HepG2 (cell line): Measurements from ENCODE around the gene POC1A. TPM values are rescaled to one million over a fixed set of nuclear protein-coding genes. Genes with fewer than 3 reads are reported as not detected.

Experiments used
- CBFB ChIP-seq: sonication (generic); formaldehyde crosslinking; IDR thresholded peaks from 2 replicates; pipeline ENCODE4 v1.4.0; 2020; ENCODE audit warnings: missing genetic modification reagents
- EED ChIP-seq: sonication (generic); formaldehyde crosslinking; IDR thresholded peaks from 2 replicates; pipeline ENCODE4 v1.5.0; 2020; ENCODE audit warnings: mild to moderate bottlenecking, missing genetic modification reagents
- EZH2 ChIP-seq: conservative IDR thresholded peaks from 2 replicates; pipeline ENCODE4 v1.6.1; 2012; ENCODE audit warnings: mild to moderate bottlenecking, low read depth, low read length, moderate library complexity
- FOXA1 ChIP-seq, 2 experiments: fragments of 450-650 bp in 1 of 2; sonication (generic) in 1 of 2; formaldehyde crosslinking in 1 of 2; IDR thresholded peaks; 2 replicates each; pipeline versions ENCODE4 v1.4.0 to v1.6.1; 2016 to 2020; ENCODE audit warnings: missing genetic modification reagents in 1 of 2
- GATAD2A ChIP-seq: IDR thresholded peaks from 2 replicates; pipeline ENCODE4 v1.6.1; 2016
- JARID2 ChIP-seq: sonication (generic); formaldehyde crosslinking; IDR thresholded peaks from 2 replicates; pipeline ENCODE4 v1.8.1; 2023; ENCODE audit warnings: missing genetic modification reagents, inconsistent platforms; ENCODE audit not compliant: insufficient replicate concordance
- KDM4B ChIP-seq: sonication (generic); formaldehyde crosslinking; IDR thresholded peaks from 2 replicates; pipeline ENCODE4 v1.4.0; 2020; ENCODE audit warnings: missing genetic modification reagents
- NFKB2 ChIP-seq: sonication (generic); formaldehyde crosslinking; IDR thresholded peaks from 2 replicates; pipeline ENCODE4 v1.4.0; 2020; ENCODE audit warnings: missing genetic modification reagents, borderline replicate concordance
- NONO ChIP-seq, 2 experiments: fragments of 450-650 bp in 1 of 2; sonication (generic) in 1 of 2; formaldehyde crosslinking in 1 of 2; IDR thresholded peaks in 1 of 2; conservative IDR thresholded peaks in 1 of 2; 2 replicates each; pipeline versions ENCODE4 v1.6.1 to v1.8.0; 2017 to 2022; ENCODE audit warnings: mild to moderate bottlenecking in 1 of 2, missing genetic modification reagents in 1 of 2, moderate library complexity in 1 of 2
- RBFOX2 ChIP-seq: fragments of 200-400 bp; formaldehyde crosslinking; IDR thresholded peaks from 2 replicates; pipeline ENCODE4 v1.6.1; 2017; ENCODE audit warnings: low read depth, mild to moderate bottlenecking, low read length
- SMAD9 ChIP-seq: sonication (generic); formaldehyde crosslinking; IDR thresholded peaks from 2 replicates; pipeline ENCODE4 v1.5.1; 2020; ENCODE audit warnings: mild to moderate bottlenecking, missing genetic modification reagents
- SP140L ChIP-seq: sonication (generic); formaldehyde crosslinking; IDR thresholded peaks from 2 replicates; pipeline ENCODE4 v1.4.0; 2020; ENCODE audit warnings: missing genetic modification reagents, borderline replicate concordance
- THAP11 ChIP-seq: IDR thresholded peaks from 2 replicates; pipeline ENCODE4 v1.6.1; 2016; ENCODE audit warnings: missing biosample characterization, missing genetic modification reagents
- TOPORS ChIP-seq: sonication (generic); formaldehyde crosslinking; IDR thresholded peaks from 2 replicates; pipeline ENCODE4 v1.8.0; 2023; ENCODE audit warnings: mild to moderate bottlenecking, missing genetic modification reagents
- ZC3H13 ChIP-seq: sonication (generic); formaldehyde crosslinking; IDR thresholded peaks from 2 replicates; pipeline ENCODE4 v1.8.1; 2023; ENCODE audit warnings: mild to moderate bottlenecking, missing genetic modification reagents, moderate library complexity
- ZNF143 ChIP-seq: sonication (generic); formaldehyde crosslinking; IDR thresholded peaks from 2 replicates; pipeline ENCODE4 v1.4.0; 2020; ENCODE audit warnings: missing genetic modification reagents
- ZNF234 ChIP-seq: sonication (generic); formaldehyde crosslinking; conservative IDR thresholded peaks from 2 replicates; pipeline ENCODE4 v1.5.1; 2020; ENCODE audit warnings: mild to moderate bottlenecking, missing genetic modification reagents
- ZNF251 ChIP-seq: sonication (generic); formaldehyde crosslinking; IDR thresholded peaks from 2 replicates; pipeline ENCODE4 v1.9.0; 2021; ENCODE audit warnings: mild to moderate bottlenecking, missing genetic modification reagents
- ZNF451 ChIP-seq: sonication (generic); formaldehyde crosslinking; IDR thresholded peaks from 2 replicates; pipeline ENCODE4 v1.5.0; 2020; ENCODE audit warnings: mild to moderate bottlenecking, missing genetic modification reagents
- ZNF501 ChIP-seq: sonication (generic); formaldehyde crosslinking; IDR thresholded peaks from 2 replicates; pipeline ENCODE4 v1.5.1; 2020; ENCODE audit warnings: mild to moderate bottlenecking, moderate library complexity, missing genetic modification reagents
- ZNF570 ChIP-seq: sonication (generic); formaldehyde crosslinking; IDR thresholded peaks from 2 replicates; pipeline ENCODE4 v1.4.0; 2020; ENCODE audit warnings: mild to moderate bottlenecking, missing genetic modification reagents, borderline replicate concordance
- ZNF589 ChIP-seq: sonication (generic); formaldehyde crosslinking; conservative IDR thresholded peaks from 2 replicates; pipeline ENCODE4 v1.8.0; 2022; ENCODE audit warnings: mild to moderate bottlenecking, moderate library complexity, missing genetic modification reagents
- polyA plus RNA-seq, 8 experiments: library from polyadenylated mRNA; depleted of rRNA in 3 of 8; stranded (reverse) in 7 of 8; unstranded in 1 of 8; fragments of >200 nt; fragmentation: Illumina TruSeq in 4 of 8; extraction: Trizol in 4 of 8; gene quantifications; 2 replicates each; pipeline versions ENCODE4 v1.2.1 to v1.2.3, GENCODE V29; 2011 to 2016; ENCODE audit warnings: low read depth in 4 of 8, missing spikeins in 1 of 8, mixed read lengths in 1 of 8; ENCODE audit not compliant: insufficient read depth in 1 of 8
- total RNA-seq, 5 experiments: library from RNA; depleted of rRNA; stranded (reverse); fragments of >200 nt; fragmentation: Illumina TruSeq; extraction: Trizol; gene quantifications; 2 replicates each; pipeline ENCODE4 v1.2.3, GENCODE V29; 2016; ENCODE audit warnings: low read depth in 1 of 5
- TF ChIP-seq, protein P1 (sequence below): fragments of 450-650 bp; IDR thresholded peaks from 2 replicates; pipeline ENCODE4 v1.6.1; 2017; ENCODE audit warnings: mild to moderate bottlenecking
- TF ChIP-seq, protein P2 (sequence below): sonication (generic); formaldehyde crosslinking; IDR thresholded peaks from 2 replicates; pipeline ENCODE4 v1.4.0; 2020; ENCODE audit warnings: mild to moderate bottlenecking, missing genetic modification reagents
- TF ChIP-seq, protein P3 (sequence below): sonication (generic); formaldehyde crosslinking; IDR thresholded peaks from 2 replicates; pipeline ENCODE4 v1.4.0; 2020; ENCODE audit warnings: low read depth, mild to moderate bottlenecking, missing genetic modification reagents

The POC1A gene
- total and polyA plus RNA-seq, 2 of the 13 experiments (the other 11 are each of a cell fraction or from before 2014, with no cell fraction given) = 14.6 to 20.0 TPM

DNA sequence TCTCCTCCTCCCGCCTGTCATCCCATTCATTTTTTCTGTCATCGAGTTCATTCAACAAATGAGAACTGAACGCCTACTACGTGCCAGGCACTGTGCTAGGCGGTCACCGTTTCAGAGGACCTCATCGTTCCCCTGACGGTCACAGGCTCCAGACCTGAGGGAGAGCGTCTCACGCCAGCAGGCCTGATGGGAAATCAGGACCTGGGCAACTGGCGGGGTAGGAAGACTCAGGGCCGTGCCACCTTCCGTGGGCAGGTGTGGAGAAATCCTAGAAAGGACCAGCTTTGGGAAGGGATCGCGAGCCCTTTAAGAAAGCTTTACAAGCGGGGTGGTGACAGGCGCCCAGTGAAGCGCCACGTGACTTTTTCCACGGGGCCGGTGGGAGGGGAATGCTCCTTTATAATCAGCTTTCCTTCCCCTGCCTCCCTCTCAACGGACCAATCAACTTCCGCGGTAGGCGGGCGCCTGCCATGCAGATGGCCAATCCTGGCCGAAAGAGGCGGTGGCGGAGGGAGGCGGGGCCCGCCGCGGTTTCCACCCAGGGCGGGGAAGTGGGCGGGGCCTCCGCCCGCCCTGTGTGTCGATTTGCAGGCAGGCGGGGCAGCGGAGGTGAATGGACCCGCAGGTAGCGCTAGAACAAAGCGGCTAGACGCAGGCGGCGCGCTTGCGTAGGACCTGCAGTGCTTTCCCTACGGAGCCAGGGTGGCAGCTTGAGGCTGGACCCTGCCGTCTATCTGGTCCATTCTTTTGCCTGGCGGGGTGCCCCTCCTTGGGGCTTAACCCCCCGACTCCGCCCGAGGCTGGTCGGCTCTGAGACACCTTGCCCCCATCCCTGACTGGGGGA lies 97.0 kb downstream of the POC1A start (continued):
- TF ChIP-seq, protein P1, sequence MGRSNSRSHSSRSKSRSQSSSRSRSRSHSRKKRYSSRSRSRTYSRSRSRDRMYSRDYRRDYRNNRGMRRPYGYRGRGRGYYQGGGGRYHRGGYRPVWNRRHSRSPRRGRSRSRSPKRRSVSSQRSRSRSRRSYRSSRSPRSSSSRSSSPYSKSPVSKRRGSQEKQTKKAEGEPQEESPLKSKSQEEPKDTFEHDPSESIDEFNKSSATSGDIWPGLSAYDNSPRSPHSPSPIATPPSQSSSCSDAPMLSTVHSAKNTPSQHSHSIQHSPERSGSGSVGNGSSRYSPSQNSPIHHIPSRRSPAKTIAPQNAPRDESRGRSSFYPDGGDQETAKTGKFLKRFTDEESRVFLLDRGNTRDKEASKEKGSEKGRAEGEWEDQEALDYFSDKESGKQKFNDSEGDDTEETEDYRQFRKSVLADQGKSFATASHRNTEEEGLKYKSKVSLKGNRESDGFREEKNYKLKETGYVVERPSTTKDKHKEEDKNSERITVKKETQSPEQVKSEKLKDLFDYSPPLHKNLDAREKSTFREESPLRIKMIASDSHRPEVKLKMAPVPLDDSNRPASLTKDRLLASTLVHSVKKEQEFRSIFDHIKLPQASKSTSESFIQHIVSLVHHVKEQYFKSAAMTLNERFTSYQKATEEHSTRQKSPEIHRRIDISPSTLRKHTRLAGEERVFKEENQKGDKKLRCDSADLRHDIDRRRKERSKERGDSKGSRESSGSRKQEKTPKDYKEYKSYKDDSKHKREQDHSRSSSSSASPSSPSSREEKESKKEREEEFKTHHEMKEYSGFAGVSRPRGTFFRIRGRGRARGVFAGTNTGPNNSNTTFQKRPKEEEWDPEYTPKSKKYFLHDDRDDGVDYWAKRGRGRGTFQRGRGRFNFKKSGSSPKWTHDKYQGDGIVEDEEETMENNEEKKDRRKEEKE = no peak
- no peak for TF ChIP-seq ZNF451
- TF ChIP-seq TOPORS (CRISPR knock-in tag) = no peak
- no peak for TF ChIP-seq ZNF234 (CRISPR knock-in tag)
- TF ChIP-seq RBFOX2 = peak; percentile 61
- 0 out of 2 replicates have a peak, but pooled peaks have one; percentile 20 for TF ChIP-seq CBFB (CRISPR knock-in tag)
- no peak for TF ChIP-seq ZC3H13 (CRISPR knock-in tag)
- TF ChIP-seq, protein P2, sequence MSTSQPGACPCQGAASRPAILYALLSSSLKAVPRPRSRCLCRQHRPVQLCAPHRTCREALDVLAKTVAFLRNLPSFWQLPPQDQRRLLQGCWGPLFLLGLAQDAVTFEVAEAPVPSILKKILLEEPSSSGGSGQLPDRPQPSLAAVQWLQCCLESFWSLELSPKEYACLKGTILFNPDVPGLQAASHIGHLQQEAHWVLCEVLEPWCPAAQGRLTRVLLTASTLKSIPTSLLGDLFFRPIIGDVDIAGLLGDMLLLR (CRISPR knock-in tag) = peak; percentile 28; the same call in 1 of the 2 replicates
- peak; percentile 71 for TF ChIP-seq ZNF501
- no peak for TF ChIP-seq JARID2 (CRISPR knock-in tag)
- TF ChIP-seq THAP11 (CRISPR knock-in tag) = peak; percentile 62; the same call in 1 of the 2 replicates
- TF ChIP-seq ZNF251 (CRISPR knock-in tag) = no peak
- TF ChIP-seq SMAD9 (CRISPR knock-in tag) = no peak
- no peak for TF ChIP-seq ZNF570 (CRISPR knock-in tag)
- no peak for TF ChIP-seq EED (CRISPR knock-in tag)
- no peak for TF ChIP-seq KDM4B (CRISPR knock-in tag)
- TF ChIP-seq SP140L (CRISPR knock-in tag) = no peak
- TF ChIP-seq GATAD2A = no peak; the same call in 1 of the 2 replicates
- TF ChIP-seq NONO (IDR thresholded peaks at IDR 0.05) = no peak
- 0 out of 2 replicates have a peak, but pooled peaks have one; percentile 37 for TF ChIP-seq NONO (CRISPR knock-in tag; conservative IDR thresholded peaks at IDR 0.05)
- TF ChIP-seq, protein P3, sequence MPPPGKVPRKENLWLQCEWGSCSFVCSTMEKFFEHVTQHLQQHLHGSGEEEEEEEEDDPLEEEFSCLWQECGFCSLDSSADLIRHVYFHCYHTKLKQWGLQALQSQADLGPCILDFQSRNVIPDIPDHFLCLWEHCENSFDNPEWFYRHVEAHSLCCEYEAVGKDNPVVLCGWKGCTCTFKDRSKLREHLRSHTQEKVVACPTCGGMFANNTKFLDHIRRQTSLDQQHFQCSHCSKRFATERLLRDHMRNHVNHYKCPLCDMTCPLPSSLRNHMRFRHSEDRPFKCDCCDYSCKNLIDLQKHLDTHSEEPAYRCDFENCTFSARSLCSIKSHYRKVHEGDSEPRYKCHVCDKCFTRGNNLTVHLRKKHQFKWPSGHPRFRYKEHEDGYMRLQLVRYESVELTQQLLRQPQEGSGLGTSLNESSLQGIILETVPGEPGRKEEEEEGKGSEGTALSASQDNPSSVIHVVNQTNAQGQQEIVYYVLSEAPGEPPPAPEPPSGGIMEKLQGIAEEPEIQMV (CRISPR knock-in tag) = no peak
- TF ChIP-seq EZH2 = no peak
- TF ChIP-seq ZNF143 (CRISPR knock-in tag) = peak; percentile 56
- no peak for TF ChIP-seq ZNF589
- TF ChIP-seq NFKB2 (CRISPR knock-in tag) = no peak
- TF ChIP-seq FOXA1 (IDR thresholded peaks at IDR 0.05) = no peak
- no peak for TF ChIP-seq FOXA1 (CRISPR knock-in tag; IDR thresholded peaks at IDR 0.05)
